ENCODE measurements around the gene SLC6A18.

Gene SLC6A18, protein sequence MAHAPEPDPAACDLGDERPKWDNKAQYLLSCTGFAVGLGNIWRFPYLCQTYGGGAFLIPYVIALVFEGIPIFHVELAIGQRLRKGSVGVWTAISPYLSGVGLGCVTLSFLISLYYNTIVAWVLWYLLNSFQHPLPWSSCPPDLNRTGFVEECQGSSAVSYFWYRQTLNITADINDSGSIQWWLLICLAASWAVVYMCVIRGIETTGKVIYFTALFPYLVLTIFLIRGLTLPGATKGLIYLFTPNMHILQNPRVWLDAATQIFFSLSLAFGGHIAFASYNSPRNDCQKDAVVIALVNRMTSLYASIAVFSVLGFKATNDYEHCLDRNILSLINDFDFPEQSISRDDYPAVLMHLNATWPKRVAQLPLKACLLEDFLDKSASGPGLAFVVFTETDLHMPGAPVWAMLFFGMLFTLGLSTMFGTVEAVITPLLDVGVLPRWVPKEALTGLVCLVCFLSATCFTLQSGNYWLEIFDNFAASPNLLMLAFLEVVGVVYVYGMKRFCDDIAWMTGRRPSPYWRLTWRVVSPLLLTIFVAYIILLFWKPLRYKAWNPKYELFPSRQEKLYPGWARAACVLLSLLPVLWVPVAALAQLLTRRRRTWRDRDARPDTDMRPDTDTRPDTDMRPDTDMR

GRCh38 chr5:1225081-1225480, at the start of gene SLC6A18:
TSS of gene SLC6A18 (plus strand) at chr5:1225381. CDS start at chr5:1225478, 97 bp downstream.
- DNase-seq (ENCODE audit: low spot score) = no peak

- DNase-seq (ENCODE audit: low spot score) = no peak
Observed at GRCh38 chr5:1175801-1176472, 49.2 kb upstream of the SLC6A18 start.

DNA sequence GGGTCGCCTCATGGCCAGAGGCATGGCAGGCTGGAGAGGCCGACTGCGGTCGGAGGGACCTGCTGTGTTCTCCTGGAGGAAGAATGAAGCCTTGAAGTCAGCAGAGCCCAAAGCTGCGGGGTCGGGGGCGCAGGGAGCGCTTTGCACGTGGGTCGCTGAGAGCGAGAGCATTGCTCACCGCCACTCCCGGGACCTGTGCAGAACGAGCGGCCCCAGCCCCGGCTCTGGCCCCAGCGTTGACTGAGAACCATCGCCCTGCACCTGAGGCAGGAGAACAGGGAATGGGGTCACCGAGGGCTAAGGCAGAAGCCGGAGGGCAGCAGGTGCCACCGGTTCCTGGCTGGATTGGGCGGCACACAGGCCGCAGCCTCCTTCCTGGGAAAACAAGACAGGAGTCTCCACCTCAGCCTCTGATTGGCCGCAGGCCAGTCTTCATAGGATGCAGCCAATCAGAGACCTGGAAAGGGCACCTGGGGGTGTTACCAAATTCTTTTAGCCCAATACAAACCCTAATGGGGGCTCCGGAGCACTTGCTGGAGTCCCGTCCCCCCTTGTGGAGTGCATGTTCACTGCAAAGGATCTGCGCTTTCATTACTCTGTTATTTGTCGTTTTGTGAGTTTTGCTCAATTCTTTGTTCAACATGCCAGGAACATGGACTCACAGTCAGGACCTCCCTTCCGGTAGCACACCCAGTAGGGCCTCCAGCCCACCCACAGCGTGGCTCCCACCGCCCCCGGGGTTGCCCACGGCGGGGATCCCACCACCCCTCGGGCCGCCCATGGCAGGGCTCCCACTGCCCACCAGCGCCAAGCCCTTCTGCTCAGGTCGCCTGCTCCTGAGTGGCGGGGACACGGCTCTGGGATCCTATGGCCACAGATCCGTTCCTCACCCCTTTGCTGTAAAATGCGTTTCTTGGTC, 48.4 kb upstream of the SLC6A18 start:
- peak; percentile 5 for DNase-seq (ENCODE audit: low spot score)

GRCh38 chr5:1177826-1178528, 47.2 kb upstream of the SLC6A18 start:
- DNase-seq (ENCODE audit: low spot score) = no peak

GRCh38 chr5:1178529-1179382, 46.4 kb upstream of the SLC6A18 start:
- DNase-seq (ENCODE audit: low spot score) = no peak

GRCh38 chr5:1179383-1179715, 45.8 kb upstream of the SLC6A18 start:
- DNase-seq (ENCODE audit: low spot score) = no peak

DNA sequence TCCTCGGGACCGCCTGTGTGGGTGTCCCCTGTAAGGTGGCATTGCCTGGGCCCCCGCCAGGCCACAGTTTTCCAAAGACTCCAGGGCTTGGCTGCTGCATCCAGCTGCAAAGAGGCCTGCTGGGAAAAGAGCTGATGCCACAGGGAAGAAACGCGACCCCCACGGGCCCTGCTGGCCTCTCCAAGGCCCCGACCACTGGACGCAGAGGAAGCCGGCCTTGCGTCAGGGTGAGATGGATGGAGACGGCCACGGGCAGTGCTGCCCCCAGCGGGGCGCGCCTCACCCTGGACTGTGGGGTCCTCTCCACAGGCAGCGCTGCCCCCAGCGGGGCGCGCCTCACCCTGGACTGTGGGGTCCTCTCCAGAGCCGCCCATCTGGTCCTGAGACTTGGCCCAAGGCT, 45.1 kb upstream of the SLC6A18 start:
- no peak for DNase-seq (ENCODE audit: low spot score)

DNA sequence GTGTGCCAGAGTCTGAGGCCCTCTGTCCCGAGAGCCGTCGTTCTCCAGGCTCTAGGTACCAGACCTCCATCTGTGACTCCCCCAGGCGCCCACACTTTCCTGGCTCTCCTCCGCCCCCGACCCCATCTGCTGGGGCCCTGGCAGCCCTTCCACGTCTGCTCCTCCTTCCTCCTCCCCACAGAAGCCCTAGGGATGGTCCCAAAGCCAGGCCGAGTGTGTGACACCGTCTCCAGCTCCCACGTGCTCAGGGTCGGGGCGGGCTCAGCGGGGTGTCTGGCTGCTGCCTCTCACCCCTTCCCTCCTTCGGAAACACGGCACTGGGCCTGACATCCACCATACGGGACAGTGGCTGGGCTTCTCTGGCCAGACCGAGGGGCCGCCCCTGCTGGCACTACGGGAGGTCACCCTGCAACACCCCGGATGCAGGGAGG, 44.3 kb upstream of the SLC6A18 start:
- no peak for DNase-seq (ENCODE audit: low spot score)

GRCh38 chr5:1181451-1182359, 43.5 kb upstream of the SLC6A18 start:
- DNase-seq (ENCODE audit: low spot score) = no peak

DNA sequence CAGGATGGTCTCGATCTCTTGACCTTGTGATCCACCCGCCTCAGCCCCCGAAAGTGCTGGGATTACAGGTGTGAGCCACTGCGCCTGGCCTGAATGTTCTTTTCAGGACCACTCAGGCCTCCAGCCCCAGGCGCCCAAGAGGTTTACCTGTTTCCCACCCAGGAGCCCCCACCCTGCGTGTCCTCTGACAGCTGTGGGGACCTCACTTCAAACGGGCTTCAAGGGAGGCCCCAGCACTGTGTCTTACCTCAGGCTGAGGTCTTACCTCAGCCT, 42.9 kb upstream of the SLC6A18 start:
- no peak for DNase-seq (ENCODE audit: low spot score)

GRCh38 chr5:1182633-1183423, 42.4 kb upstream of the SLC6A18 start:
- DNase-seq (ENCODE audit: low spot score) = no peak

GRCh38 chr5:1183424-1184162, 41.6 kb upstream of the SLC6A18 start:
- DNase-seq (ENCODE audit: low spot score) = no peak

DNA sequence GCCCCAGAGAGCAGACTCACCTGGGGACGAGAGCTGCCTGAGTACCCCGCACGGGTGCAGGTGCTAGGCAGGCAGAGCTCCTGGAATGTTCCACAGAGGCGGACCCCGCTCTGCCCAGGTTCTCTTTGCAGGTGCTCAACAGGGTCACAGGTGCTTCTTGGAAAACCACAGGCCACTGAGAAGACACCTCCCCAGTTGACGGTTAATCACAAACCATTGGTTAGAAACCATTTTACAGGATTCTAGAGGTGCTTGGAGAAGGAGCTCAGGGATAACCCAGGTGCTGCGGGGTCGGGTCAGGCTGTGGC, 41.1 kb upstream of the SLC6A18 start:
- no peak for DNase-seq (ENCODE audit: low spot score)

DNA sequence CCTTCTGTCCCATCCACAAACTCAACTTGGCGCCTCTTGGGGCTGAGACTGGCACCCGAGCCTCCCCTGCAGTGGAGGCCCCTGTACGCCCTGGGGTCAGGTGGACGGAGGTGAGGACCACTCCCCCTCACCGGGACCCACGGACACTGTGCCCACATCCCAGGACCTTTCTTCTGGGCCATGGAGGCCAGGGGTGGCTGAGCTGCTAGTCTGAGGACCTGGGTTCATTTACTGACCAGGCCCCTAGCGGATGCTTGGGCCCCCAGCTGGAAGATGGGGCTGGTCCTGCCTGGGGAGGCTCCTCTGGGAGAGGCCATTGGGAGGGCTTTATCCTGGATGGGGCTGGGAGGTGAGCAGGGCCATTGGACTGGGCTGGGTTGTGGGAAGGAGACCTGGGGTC, 40.7 kb upstream of the SLC6A18 start:
- no peak for DNase-seq (ENCODE audit: low spot score)

GRCh38 chr5:1185038-1185627, 40.0 kb upstream of the SLC6A18 start:
- DNase-seq (ENCODE audit: low spot score) = no peak

DNA sequence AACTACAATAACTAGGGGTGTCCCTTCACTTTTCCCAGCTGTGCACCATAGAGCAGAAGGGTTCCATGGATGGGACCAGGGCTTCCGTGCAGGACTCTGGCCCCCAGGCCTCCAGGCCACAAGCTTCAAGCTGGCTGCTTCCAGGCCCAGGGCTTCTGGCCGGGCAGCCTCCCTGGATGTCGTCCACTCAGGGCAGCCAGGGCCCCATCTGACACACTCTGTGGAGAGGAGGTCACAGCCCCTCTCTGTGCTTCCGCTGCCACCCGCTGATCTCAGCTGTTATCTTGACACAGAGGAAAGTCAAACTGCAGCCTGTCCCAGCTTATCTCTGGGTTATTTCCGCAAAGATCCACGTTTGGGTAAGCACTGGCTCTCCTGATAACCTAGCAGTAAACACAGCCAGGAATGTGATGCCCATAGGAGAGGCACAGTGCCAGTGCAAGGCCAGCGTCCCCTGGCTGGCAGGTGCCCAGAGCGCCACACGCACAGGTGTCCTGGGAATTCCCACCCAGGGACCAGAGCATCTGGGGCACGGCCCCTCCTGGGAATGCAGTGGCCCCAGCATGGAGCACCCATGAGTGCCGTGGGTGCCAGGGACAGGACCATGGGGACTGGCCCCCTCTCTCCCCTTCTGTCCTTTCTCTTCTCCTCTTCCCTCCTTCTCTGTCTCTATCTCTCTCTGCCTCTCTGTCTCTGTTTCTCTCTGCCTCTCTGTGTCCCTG, 39.4 kb upstream of the SLC6A18 start:
- DNase-seq (ENCODE audit: low spot score) = no peak
